PC-9 (cell line): ENCODE measurements around the gene SPTLC1.

Source experiments
- EZH2 ChIP-seq: fragments of 200-600 bp; sonication (generic); IDR thresholded peaks from 2 replicates; pipeline ENCODE4 v1.8.0; 2017; ENCODE audit warnings: antibody characterized with exemption, low read depth
- TF ChIP-seq, protein P1 (sequence below): fragments of 200-600 bp; sonication (generic); conservative IDR thresholded peaks from 2 replicates; pipeline ENCODE4 v1.6.1; 2017; ENCODE audit warnings: mixed run types, antibody characterized with exemption, mild to moderate bottlenecking, moderate library complexity

- TF ChIP-seq, protein P1, sequence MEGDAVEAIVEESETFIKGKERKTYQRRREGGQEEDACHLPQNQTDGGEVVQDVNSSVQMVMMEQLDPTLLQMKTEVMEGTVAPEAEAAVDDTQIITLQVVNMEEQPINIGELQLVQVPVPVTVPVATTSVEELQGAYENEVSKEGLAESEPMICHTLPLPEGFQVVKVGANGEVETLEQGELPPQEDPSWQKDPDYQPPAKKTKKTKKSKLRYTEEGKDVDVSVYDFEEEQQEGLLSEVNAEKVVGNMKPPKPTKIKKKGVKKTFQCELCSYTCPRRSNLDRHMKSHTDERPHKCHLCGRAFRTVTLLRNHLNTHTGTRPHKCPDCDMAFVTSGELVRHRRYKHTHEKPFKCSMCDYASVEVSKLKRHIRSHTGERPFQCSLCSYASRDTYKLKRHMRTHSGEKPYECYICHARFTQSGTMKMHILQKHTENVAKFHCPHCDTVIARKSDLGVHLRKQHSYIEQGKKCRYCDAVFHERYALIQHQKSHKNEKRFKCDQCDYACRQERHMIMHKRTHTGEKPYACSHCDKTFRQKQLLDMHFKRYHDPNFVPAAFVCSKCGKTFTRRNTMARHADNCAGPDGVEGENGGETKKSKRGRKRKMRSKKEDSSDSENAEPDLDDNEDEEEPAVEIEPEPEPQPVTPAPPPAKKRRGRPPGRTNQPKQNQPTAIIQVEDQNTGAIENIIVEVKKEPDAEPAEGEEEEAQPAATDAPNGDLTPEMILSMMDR = no peak
- TF ChIP-seq EZH2 = no peak
These were observed 88.8 kb downstream of the SPTLC1 start for GRCh38 chr9:92026206-92027002.
